Lung (tissue), 12 donors: Measurements from ENCODE around the gene TXNDC5. TPM values are rescaled to one million over a fixed set of nuclear protein-coding genes. Genes with fewer than 3 reads are reported as not detected.

Source experiments
- ATAC-seq: fragments of 200-7000 bp; cut with Tn5 transposase; one replicate; pipeline ENCODE4 v1.9.1; 2020; ENCODE audit warnings: moderate number of reproducible peaks; ENCODE audit not compliant: insufficient read depth, low FRiP score
- DNase-seq, 3 donors: peaks; one replicate each; pipeline ENCODE4 v3.0.0-alpha.2; 2013 to 2017
- H3K27ac ChIP-seq, 2 donors: one replicate each; pipeline ENCODE4 v1.5.1; 2013; ENCODE audit warnings: mild to moderate bottlenecking in 2 of 2, moderate library complexity in 2 of 2, control low read depth in 1 of 2, inconsistent platforms in 1 of 2, low read depth in 1 of 2, low read length in 1 of 2
- H3K27me3 ChIP-seq, 3 donors: one replicate each; pipeline ENCODE4 v1.5.1; 2013; ENCODE audit warnings: low read length in 2 of 3; ENCODE audit not compliant: control insufficient read depth in 3 of 3, insufficient read depth in 3 of 3
- H3K36me3 ChIP-seq, 4 donors: one replicate each; pipeline ENCODE4 v1.5.1; 2013; ENCODE audit warnings: low read length in 4 of 4, mild to moderate bottlenecking in 1 of 4, moderate library complexity in 1 of 4; ENCODE audit not compliant: control insufficient read depth in 4 of 4, insufficient read depth in 4 of 4
- H3K4me1 ChIP-seq, 5 donors: one replicate each; pipeline ENCODE4 v1.5.1; 2013; ENCODE audit warnings: low read length in 5 of 5, mild to moderate bottlenecking in 2 of 5, moderate library complexity in 1 of 5; ENCODE audit not compliant: control insufficient read depth in 5 of 5, insufficient read depth in 5 of 5
- H3K4me3 ChIP-seq: one replicate; pipeline ENCODE4 v1.5.1; 2013; ENCODE audit warnings: mild to moderate bottlenecking, control low read depth, moderate library complexity
- H3K9ac ChIP-seq, 2 donors: one replicate each; pipeline ENCODE4 v1.5.1; 2013; ENCODE audit warnings: low read length in 2 of 2, control low read depth in 1 of 2; ENCODE audit not compliant: insufficient read depth in 1 of 2
- H3K9me3 ChIP-seq, 4 donors: one replicate each; pipeline ENCODE4 v1.5.1; 2013; ENCODE audit warnings: low read length in 3 of 4, mild to moderate bottlenecking in 1 of 4, moderate library complexity in 1 of 4; ENCODE audit not compliant: control insufficient read depth in 4 of 4, insufficient read depth in 3 of 4
- WGBS, 2 donors: extraction: QIAGEN DNeasy Blood & Tissue Kit; methylation state at CpG; one replicate each; pipeline ENCODE4 v1.1.7; 2013; 5-methylcytosine and 5-hydroxymethylcytosine counted together
- polyA plus RNA-seq, 2 donors: library from polyadenylated mRNA; stranded (reverse); fragments of 200-250 nt; gene quantifications; one replicate each; pipeline ENCODE4 v1.2.1, GENCODE V29; 2013
- total RNA-seq, 2 donors: library from RNA; depleted of rRNA in 1 of 2; stranded (reverse); fragments of >200 nt in 1 of 2; gene quantifications; one replicate each; pipeline ENCODE4 v1.2.1, GENCODE V29; 2014 to 2021
- TF ChIP-seq, protein P1 (sequence below): IDR thresholded peaks from 2 replicates; pipeline ENCODE4 v1.5.1; 2012; ENCODE audit warnings: mild to moderate bottlenecking; ENCODE audit errors: control extremely low read depth, extremely low read depth
- donor health status: control.
- donor health status: control.
- donor health status: Bipolar disorder and iron deficiency.
- donor health status: healthy.
- donor health status: DM: yes; HTN: yes; CAD: no.

TXNDC5 gene
- total and polyA plus RNA-seq, 4 donors, result 79.2 to 177 (median 123) TPM

DNA sequence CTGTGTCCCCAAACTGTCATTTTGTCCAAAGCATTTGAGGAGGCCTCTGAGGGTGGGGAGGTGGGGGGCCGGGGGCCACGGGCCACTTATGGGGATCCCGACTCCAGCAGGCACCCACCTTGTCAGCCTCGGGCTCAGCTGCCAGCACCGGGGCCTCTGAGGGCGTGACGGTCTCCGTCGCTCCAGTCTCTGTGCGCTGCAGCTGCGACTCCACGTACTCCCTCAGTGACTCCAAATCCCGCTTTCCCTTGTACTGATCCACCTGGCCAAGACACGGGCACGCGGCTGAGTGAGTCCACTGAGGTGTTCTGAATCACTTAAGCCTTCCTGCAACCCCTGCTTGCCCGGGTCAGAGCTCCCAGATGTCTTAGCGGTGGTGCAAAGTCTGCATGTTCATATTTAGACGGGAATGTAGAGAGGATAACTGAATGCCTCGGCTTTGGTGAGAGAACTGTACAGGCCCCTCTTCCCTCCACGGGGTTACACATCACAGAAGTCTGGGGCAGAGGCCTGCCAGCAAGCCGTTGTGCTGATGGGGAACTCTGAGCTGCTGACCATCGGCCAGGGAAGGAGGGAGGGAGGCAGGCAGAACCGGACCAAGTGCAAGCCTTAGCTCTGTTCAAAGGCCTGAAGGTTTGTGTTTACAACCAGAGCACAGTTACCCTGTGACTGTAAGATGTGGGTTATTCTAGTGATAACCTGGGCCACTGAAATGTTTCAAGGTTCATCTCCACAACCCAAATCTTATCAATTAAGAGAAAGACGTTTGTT is 21.8 kb downstream of the TXNDC5 start:
- no peak for ATAC-seq
- Histone ChIP-seq H3K4me3 (no peak overlapping the region), H3K9me3 (no peaks in the 10 kb centered on the region), H3K36me3 (peaks cover 41 to 63% (median 56%) of the 10 kb centered on the region in 4 donors), H3K4me1 (peaks cover 0 to 5% (median 0%) of the 10 kb centered on the region in 5 donors), H3K9ac (no peak overlapping the region), H3K27ac (no peak overlapping the region), H3K27me3 (no peaks in the 10 kb centered on the region)
- no peak for DNase-seq
- WGBS, 2 donors, result 95% methylated on average over 25 of the region's 25 CpGs
- TF ChIP-seq, protein P1, sequence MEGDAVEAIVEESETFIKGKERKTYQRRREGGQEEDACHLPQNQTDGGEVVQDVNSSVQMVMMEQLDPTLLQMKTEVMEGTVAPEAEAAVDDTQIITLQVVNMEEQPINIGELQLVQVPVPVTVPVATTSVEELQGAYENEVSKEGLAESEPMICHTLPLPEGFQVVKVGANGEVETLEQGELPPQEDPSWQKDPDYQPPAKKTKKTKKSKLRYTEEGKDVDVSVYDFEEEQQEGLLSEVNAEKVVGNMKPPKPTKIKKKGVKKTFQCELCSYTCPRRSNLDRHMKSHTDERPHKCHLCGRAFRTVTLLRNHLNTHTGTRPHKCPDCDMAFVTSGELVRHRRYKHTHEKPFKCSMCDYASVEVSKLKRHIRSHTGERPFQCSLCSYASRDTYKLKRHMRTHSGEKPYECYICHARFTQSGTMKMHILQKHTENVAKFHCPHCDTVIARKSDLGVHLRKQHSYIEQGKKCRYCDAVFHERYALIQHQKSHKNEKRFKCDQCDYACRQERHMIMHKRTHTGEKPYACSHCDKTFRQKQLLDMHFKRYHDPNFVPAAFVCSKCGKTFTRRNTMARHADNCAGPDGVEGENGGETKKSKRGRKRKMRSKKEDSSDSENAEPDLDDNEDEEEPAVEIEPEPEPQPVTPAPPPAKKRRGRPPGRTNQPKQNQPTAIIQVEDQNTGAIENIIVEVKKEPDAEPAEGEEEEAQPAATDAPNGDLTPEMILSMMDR, result no peak

DNA sequence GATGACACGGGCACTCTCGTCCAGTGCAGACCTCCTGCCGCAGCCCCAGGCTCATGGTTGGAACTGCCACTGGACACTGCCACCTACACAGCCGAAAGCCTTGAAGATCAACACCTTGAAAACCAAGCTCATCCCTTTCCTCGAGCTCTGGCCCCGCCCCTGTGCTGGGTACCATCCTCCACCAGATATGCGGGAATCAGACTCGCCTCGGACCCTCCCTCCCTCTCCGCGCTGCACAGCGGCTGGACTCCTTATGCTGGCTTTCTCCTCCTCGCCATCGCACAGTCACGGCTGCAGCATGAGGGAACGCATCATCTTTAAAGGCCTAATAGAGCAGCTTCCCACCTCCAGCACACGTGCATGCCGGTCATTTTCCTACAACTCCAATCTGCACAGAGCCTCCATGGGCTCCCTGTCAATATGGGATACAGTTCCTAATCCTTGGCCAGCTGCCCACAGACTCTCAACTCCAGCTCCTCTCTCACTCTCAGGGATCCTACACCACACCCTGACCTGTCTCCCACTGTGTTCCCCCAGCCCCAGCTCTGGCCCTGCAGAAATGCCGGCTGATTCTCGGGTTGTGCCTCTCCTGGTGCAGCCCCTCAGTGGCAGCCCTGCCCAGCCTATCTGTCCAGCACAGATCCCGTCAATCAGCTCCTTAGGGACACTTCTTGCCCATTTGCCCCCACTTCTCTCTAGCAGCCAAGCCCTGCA is 23.2 kb downstream of the TXNDC5 start:
- TF ChIP-seq, protein P1, result no peak
- 95 to 96% methylated on average over 21 of the region's 21 CpGs for WGBS, 2 donors
- peaks cover 51 to 68% (median 58%) of the 10 kb centered on the region in 4 donors for H3K36me3 ChIP-seq
- ATAC-seq, result no peak
- H3K9ac ChIP-seq, result no peak overlapping the region
- no peaks in the 10 kb centered on the region for H3K27me3 ChIP-seq
- peaks cover 0 to 5% (median 0%) of the 10 kb centered on the region in 5 donors for H3K4me1 ChIP-seq
- no peak overlapping the region for H3K4me3 ChIP-seq
- no peak for DNase-seq
- no peaks in the 10 kb centered on the region for H3K9me3 ChIP-seq
- no peak overlapping the region for H3K27ac ChIP-seq

DNA sequence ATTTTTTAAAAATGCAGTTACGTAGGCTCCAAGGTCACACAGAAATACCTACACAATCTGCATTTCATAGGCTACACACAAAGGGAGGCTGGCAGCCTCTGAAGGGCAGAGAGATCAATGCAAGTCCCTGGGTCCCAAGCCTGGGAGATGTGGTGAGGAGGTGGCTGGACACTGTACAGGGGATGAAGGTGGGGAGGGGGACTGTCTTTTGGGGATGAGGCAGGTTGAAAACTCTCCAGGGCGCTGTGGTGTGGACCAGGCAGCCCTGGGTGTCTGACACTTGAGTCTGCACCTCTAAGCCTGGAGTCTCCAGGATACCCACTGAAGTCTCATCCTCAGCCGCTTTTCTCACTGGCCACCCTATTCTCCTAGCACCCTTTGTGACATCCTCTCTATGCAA is 24.5 kb downstream of the TXNDC5 start:
- peaks cover 0 to 5% (median 0%) of the 10 kb centered on the region in 5 donors for H3K4me1 ChIP-seq
- peaks cover 59 to 65% (median 64%) of the 10 kb centered on the region in 4 donors for H3K36me3 ChIP-seq
- no peaks in the 10 kb centered on the region for H3K9me3 ChIP-seq
- TF ChIP-seq, protein P1, result no peak
- no peak overlapping the region for H3K9ac ChIP-seq
- H3K27me3 ChIP-seq, result no peaks in the 10 kb centered on the region
- no peak overlapping the region for H3K27ac ChIP-seq
- no peak for ATAC-seq
- WGBS, 2 donors, result 97 to 98% methylated on average over 3 of the region's 3 CpGs
- DNase-seq, result no peak
- H3K4me3 ChIP-seq, result no peak overlapping the region
